Left ventricle myocardium inferior (tissue), 1 donor: ENCODE results near the gene MICAL2. TPM values are rescaled to one million over a fixed set of nuclear protein-coding genes. Genes with fewer than 3 reads are reported as not detected.

Experiments
- DNase-seq: peaks from one replicate; pipeline ENCODE4 v3.0.0-alpha.2; 2020
- H3K27ac ChIP-seq: fragments of 200-600 bp; replicated peaks from 2 replicates; pipeline ENCODE4 v1.8.0; 2021
- H3K27me3 ChIP-seq: fragments of 200-600 bp; 2 replicates; pipeline ENCODE4 v1.8.0; 2021; ENCODE audit warnings: low read depth
- H3K36me3 ChIP-seq: fragments of 200-600 bp; 2 replicates; pipeline ENCODE4 v1.8.0; 2021
- H3K4me1 ChIP-seq: fragments of 200-600 bp; 2 replicates; pipeline ENCODE4 v1.8.0; 2021
- H3K4me3 ChIP-seq: fragments of 200-600 bp; 2 replicates; pipeline ENCODE4 v1.8.0; 2021; ENCODE audit warnings: mild to moderate bottlenecking, moderate library complexity
- H3K9me3 ChIP-seq: fragments of 200-600 bp; replicated peaks from 2 replicates; pipeline ENCODE4 v1.8.0; 2021
- CTCF ChIP-seq: fragments of 200-600 bp; IDR thresholded peaks from 2 replicates; pipeline ENCODE4 v1.8.0; 2021; ENCODE audit warnings: antibody characterized with exemption, mild to moderate bottlenecking, borderline replicate concordance
- intact Hi-C: fragments of 100-400 bp; cut with micrococcal nuclease; formaldehyde crosslinking; loops from one replicate; pipeline ENCODE4 v1.11.0; 2022
- total RNA-seq: library from RNA; stranded (reverse); fragmentation: NEBNext Ultra II Directional; extraction: Animal tissue kit (Norgen Biotek cat#: 25700); gene quantifications from one replicate; pipeline ENCODE4 v1.2.1, GENCODE V29; 2021
- donor health status: DM: no; HTN: yes; CAD: no; lungs with severe emphysema.

Gene MICAL2
- total RNA-seq, 1 donor from 2014 or later = 85.0 TPM

GRCh38 chr11:12098601-12099000 is 11.8 kb upstream of the MICAL2 start:
- no peaks in the 10 kb centered on the region for H3K9me3 ChIP-seq
- H3K27ac ChIP-seq = no peak overlapping the region
- intact Hi-C loops = no loop called here
- peaks cover 44% of the 10 kb centered on the region for H3K4me1 ChIP-seq
- no peak overlapping the region for H3K4me3 ChIP-seq
- DNase-seq = no peak
- H3K27me3 ChIP-seq = no peaks in the 10 kb centered on the region
- H3K36me3 ChIP-seq = no peaks in the 10 kb centered on the region
- TF ChIP-seq CTCF = no peak

- DNase-seq = no peak
- intact Hi-C loops = no loop called here
- no peaks in the 10 kb centered on the region for H3K36me3 ChIP-seq
- no peak for TF ChIP-seq CTCF
- no peak overlapping the region for H3K4me3 ChIP-seq
- no peaks in the 10 kb centered on the region for H3K27me3 ChIP-seq
- no peaks in the 10 kb centered on the region for H3K9me3 ChIP-seq
- peaks cover 51% of the 10 kb centered on the region for H3K4me1 ChIP-seq
- H3K27ac ChIP-seq = no peak overlapping the region
These were observed 11.1 kb upstream of the MICAL2 start for GRCh38 chr11:12099132-12099873.

GRCh38 chr11:12100429-12100828 is 10.0 kb upstream of the MICAL2 start:
- no peak for TF ChIP-seq CTCF
- Histone ChIP-seq H3K27ac (no peak overlapping the region), H3K27me3 (no peaks in the 10 kb centered on the region), H3K4me3 (no peak overlapping the region), H3K9me3 (no peaks in the 10 kb centered on the region), H3K4me1 (peaks cover 54% of the 10 kb centered on the region), H3K36me3 (no peaks in the 10 kb centered on the region)
- intact Hi-C loops = no loop called here
- no peak for DNase-seq

GRCh38 chr11:12100841-12101242 is 9.5 kb upstream of the MICAL2 start:
- intact Hi-C loops = no loop called here
- H3K27me3 ChIP-seq = no peaks in the 10 kb centered on the region
- peak overlapping the region; percentile 43 for H3K27ac ChIP-seq
- H3K4me3 ChIP-seq = no peak overlapping the region
- H3K4me1 ChIP-seq = peaks cover 56% of the 10 kb centered on the region
- no peaks in the 10 kb centered on the region for H3K36me3 ChIP-seq
- DNase-seq = peak; percentile 64
- TF ChIP-seq CTCF = no peak
- H3K9me3 ChIP-seq = no peaks in the 10 kb centered on the region

- H3K36me3 ChIP-seq = no peaks in the 10 kb centered on the region
- H3K27me3 ChIP-seq = no peaks in the 10 kb centered on the region
- H3K4me1 ChIP-seq = peaks cover 61% of the 10 kb centered on the region
- H3K9me3 ChIP-seq = no peaks in the 10 kb centered on the region
- no peak for TF ChIP-seq CTCF
- intact Hi-C loops = no loop called here
- H3K4me3 ChIP-seq = no peak overlapping the region
- H3K27ac ChIP-seq = peak overlapping the region; percentile 43
- DNase-seq = no peak
These were observed 9.1 kb upstream of the MICAL2 start for GRCh38 chr11:12101318-12101717.
